ENCODE data around the gene SIGLEC8.

GRCh38 chr19:51458899-51459505, 748 bp upstream of the SIGLEC8 start:
- TF ChIP-seq CTCF (IDR thresholded peaks at IDR 0.05; ENCODE audit: poor library complexity) (no peak), EZH2 (IDR thresholded peaks at IDR 0.05; ENCODE audit: borderline replicate concordance) (no peak), EZH2phosphoT487 (IDR thresholded peaks at IDR 0.05; ENCODE audit: low read depth, severe bottlenecking, unreplicated experiment) (no peak)

Measured in hepatocyte (in vitro differentiated cells).